HepG2 (cell line): ENCODE measurements around the gene ATAD1.

ENCODE experiments used
- CENPX ChIP-seq: sonication (generic); formaldehyde crosslinking; IDR thresholded peaks from 2 replicates; pipeline ENCODE4 v1.9.0; 2021; ENCODE audit warnings: mild to moderate bottlenecking, missing genetic modification reagents, moderate library complexity
- CTCF ChIP-seq: sonication (generic); formaldehyde crosslinking; IDR thresholded peaks from 2 replicates; pipeline ENCODE4 v1.5.0; 2020; ENCODE audit warnings: mild to moderate bottlenecking, missing genetic modification reagents, moderate library complexity
- ELF4 ChIP-seq: sonication (generic); formaldehyde crosslinking; IDR thresholded peaks from 2 replicates; pipeline ENCODE4 v1.5.0; 2020; ENCODE audit warnings: missing genetic modification reagents, mild to moderate bottlenecking, moderate library complexity, borderline replicate concordance
- TSC22D2 ChIP-seq: sonication (generic); formaldehyde crosslinking; IDR thresholded peaks from 2 replicates; pipeline ENCODE4 v1.5.1; 2020; ENCODE audit warnings: missing genetic modification reagents, mild to moderate bottlenecking, borderline replicate concordance

GRCh38 chr10:87707254-87707653 lies 110.8 kb downstream of the ATAD1 start:
- no peak for TF ChIP-seq CTCF (CRISPR knock-in tag)
- no peak for TF ChIP-seq TSC22D2 (CRISPR knock-in tag)
- no peak for TF ChIP-seq ELF4 (CRISPR knock-in tag)
- no peak for TF ChIP-seq CENPX (CRISPR knock-in tag)
